ENCODE measurements around the gene NHS.

NHS gene

DNA sequence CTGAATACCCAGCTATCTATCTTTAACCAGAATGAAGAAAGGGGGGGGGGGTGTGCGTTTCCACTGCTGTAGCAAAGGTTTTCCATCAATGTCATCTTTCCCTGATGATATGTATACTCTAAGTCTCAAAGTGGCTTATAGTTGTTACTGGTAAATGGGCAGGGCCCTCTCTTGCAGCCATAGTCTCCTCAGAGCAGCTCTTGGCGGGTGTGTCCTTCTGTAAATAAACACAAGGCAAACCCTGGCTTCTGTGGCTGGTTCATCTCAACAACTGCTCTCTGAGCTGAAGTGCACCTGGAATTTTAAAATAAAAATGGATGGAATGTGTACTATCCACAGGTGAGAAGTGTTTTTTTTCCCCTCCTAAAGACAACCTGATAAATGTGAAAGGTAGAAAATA, 304.8 kb downstream of the NHS start:
- no peak overlapping the region for H4K8ac ChIP-seq (ENCODE audit: low read length)
- no peak overlapping the region for H2BK120ac ChIP-seq (ENCODE audit: low read depth, low read length)
- DNase-seq = no peak
- H2BK15ac ChIP-seq (ENCODE audit: low read depth, poor library complexity, severe bottlenecking) = no peak overlapping the region
- H3K36me3 ChIP-seq (ENCODE audit: control insufficient read depth in 1 of 2, insufficient read depth in 2 of 2, low read depth in 1 of 2, low read length in 2 of 2) = no peaks in the 10 kb centered on the region
- 58% methylated on average over 1 of the region's 2 CpGs for WGBS
- no peak overlapping the region for H4K91ac ChIP-seq (ENCODE audit: low read length)
- H3K4me2 ChIP-seq (ENCODE audit: low read length, poor library complexity, severe bottlenecking) = no peak overlapping the region
- no peak overlapping the region for H3K27ac ChIP-seq (ENCODE audit: low read length, poor library complexity, severe bottlenecking)
- no peak overlapping the region for H2AK5ac ChIP-seq (ENCODE audit: low read length, severe bottlenecking)
- no peaks in the 10 kb centered on the region for H3K9me3 ChIP-seq (ENCODE audit: control insufficient read depth, low read length)
- H2BK12ac ChIP-seq (ENCODE audit: low read length in 2 of 2) = no peak overlapping the region
- no peak overlapping the region for H3K4ac ChIP-seq (ENCODE audit: low read depth in 1 of 2, low read length in 2 of 2)
- no peak overlapping the region for H3K4me3 ChIP-seq (ENCODE audit: insufficient read depth in 1 of 2, low read depth in 1 of 2, low read length in 2 of 2)
- no peak overlapping the region for H3K23ac ChIP-seq (ENCODE audit: low read length in 2 of 2)
- H3K4me1 ChIP-seq (ENCODE audit: control insufficient read depth, insufficient read depth, low read depth, low read length) = peaks cover 3% of the 10 kb centered on the region
- peaks cover 0 to 15% of the 10 kb centered on the region in 2 experiments for H3K27me3 ChIP-seq (ENCODE audit: control insufficient read depth in 1 of 2, insufficient read depth in 1 of 2, low read length in 2 of 2)
- H3K9ac ChIP-seq (ENCODE audit: low read length) = no peak overlapping the region
- no peak overlapping the region for H2AFZ ChIP-seq (ENCODE audit: low read depth, low read length)
- no peak overlapping the region for H3K14ac ChIP-seq (ENCODE audit: low read length in 2 of 2)
- H3K79me1 ChIP-seq (replicated peaks; ENCODE audit: low read length, poor library complexity, severe bottlenecking) = peaks cover 11% of the 10 kb centered on the region
- H2BK5ac ChIP-seq (ENCODE audit: low read depth, low read length, poor library complexity, severe bottlenecking) = no peak overlapping the region
- H3K18ac ChIP-seq (ENCODE audit: low read depth in 1 of 2, low read length in 2 of 2) = no peak overlapping the region

DNA sequence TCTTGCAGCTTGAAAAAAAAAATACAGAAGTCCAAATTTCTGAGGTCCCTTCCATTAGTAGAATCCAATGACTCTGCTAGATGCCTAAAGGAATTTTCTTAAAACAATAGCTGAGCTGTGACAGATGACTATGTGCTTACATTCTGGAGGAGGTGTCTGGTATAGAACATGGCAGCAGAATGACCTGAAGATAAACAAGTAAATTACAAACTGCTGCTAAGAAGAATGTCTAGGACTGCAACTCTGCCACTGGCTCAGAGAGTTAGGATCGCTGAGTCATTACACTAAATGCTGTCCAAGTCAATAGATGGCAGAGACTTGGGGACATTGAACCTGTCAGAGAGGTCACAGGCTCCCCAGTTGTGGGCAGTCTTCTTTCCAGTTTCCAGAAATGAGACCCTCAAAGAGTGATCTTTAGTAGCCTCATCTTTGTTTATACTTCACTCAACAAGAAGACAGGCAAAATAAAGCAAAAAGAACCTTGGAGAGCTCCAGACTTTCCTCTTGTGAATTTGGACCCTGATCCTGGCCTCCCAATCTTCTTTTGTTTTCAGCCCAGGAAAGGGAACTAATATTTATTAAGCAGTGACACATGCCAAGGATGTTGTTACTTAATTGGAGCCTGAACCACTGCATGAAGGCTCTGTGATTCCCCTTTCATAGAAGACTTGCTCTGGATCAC, 305.9 kb downstream of the NHS start:
- Histone ChIP-seq H2BK5ac (ENCODE audit: low read depth, low read length, poor library complexity, severe bottlenecking) (no peak overlapping the region), H4K91ac (ENCODE audit: low read length) (no peak overlapping the region), H3K9ac (ENCODE audit: low read length) (no peak overlapping the region), H2BK120ac (ENCODE audit: low read depth, low read length) (no peak overlapping the region), H3K4me1 (ENCODE audit: control insufficient read depth, insufficient read depth, low read depth, low read length) (peaks cover 3% of the 10 kb centered on the region), H3K36me3 (ENCODE audit: control insufficient read depth in 1 of 2, insufficient read depth in 2 of 2, low read depth in 1 of 2, low read length in 2 of 2) (no peaks in the 10 kb centered on the region), H2BK15ac (ENCODE audit: low read depth, poor library complexity, severe bottlenecking) (no peak overlapping the region), H3K23ac (ENCODE audit: low read length in 2 of 2) (no peak overlapping the region), H3K79me1 (replicated peaks; ENCODE audit: low read length, poor library complexity, severe bottlenecking) (peaks cover 13% of the 10 kb centered on the region), H2AK5ac (ENCODE audit: low read length, severe bottlenecking) (no peak overlapping the region), H2AFZ (ENCODE audit: low read depth, low read length) (no peak overlapping the region), H3K4ac (ENCODE audit: low read depth in 1 of 2, low read length in 2 of 2) (no peak overlapping the region), H3K27ac (ENCODE audit: low read length, poor library complexity, severe bottlenecking) (no peak overlapping the region), H3K18ac (ENCODE audit: low read depth in 1 of 2, low read length in 2 of 2) (no peak overlapping the region), H3K9me3 (ENCODE audit: control insufficient read depth, low read length) (no peaks in the 10 kb centered on the region), H4K8ac (ENCODE audit: low read length) (no peak overlapping the region), H3K27me3 (ENCODE audit: control insufficient read depth in 1 of 2, insufficient read depth in 1 of 2, low read length in 2 of 2) (peaks cover 0 to 11% of the 10 kb centered on the region in 2 experiments), H2BK12ac (ENCODE audit: low read length in 2 of 2) (no peak overlapping the region), H3K4me2 (ENCODE audit: low read length, poor library complexity, severe bottlenecking) (no peak overlapping the region), H3K14ac (ENCODE audit: low read length in 2 of 2) (no peak overlapping the region), H3K4me3 (ENCODE audit: insufficient read depth in 1 of 2, low read depth in 1 of 2, low read length in 2 of 2) (no peak overlapping the region)
- no peak for DNase-seq
- WGBS = 67% methylated on average over 1 of the region's 1 CpG

DNA sequence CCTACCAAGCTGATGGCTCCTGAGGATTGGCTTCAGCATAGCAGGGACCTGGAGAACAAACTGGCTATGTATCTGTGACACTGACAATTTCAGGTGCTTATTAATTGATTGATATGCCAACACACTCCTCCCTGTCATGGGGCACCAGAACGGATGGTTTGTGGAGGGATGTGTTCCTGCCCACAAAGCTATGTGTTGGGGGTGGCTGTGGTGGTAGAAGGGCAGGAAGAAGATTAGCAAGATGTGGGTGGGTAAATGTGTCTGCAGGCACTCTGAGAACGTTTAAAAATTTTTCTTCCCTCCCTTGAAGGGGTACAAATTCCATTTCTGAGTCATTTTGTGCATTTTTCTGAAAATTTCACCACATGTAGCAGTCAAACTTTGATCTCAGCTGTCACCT, 307.3 kb downstream of the NHS start:
- Histone ChIP-seq H3K14ac (ENCODE audit: low read length in 2 of 2) (no peak overlapping the region), H3K27me3 (ENCODE audit: control insufficient read depth in 1 of 2, insufficient read depth in 1 of 2, low read length in 2 of 2) (peaks cover 0 to 12% of the 10 kb centered on the region in 2 experiments), H3K9me3 (ENCODE audit: control insufficient read depth, low read length) (no peaks in the 10 kb centered on the region), H2BK15ac (ENCODE audit: low read depth, poor library complexity, severe bottlenecking) (no peak overlapping the region), H3K36me3 (ENCODE audit: control insufficient read depth in 1 of 2, insufficient read depth in 2 of 2, low read depth in 1 of 2, low read length in 2 of 2) (no peaks in the 10 kb centered on the region), H3K79me1 (replicated peaks; ENCODE audit: low read length, poor library complexity, severe bottlenecking) (peaks cover 18% of the 10 kb centered on the region), H2AK5ac (ENCODE audit: low read length, severe bottlenecking) (no peak overlapping the region), H3K9ac (ENCODE audit: low read length) (no peak overlapping the region), H2BK120ac (ENCODE audit: low read depth, low read length) (no peak overlapping the region), H3K18ac (ENCODE audit: low read depth in 1 of 2, low read length in 2 of 2) (no peak overlapping the region), H3K4me3 (ENCODE audit: insufficient read depth in 1 of 2, low read depth in 1 of 2, low read length in 2 of 2) (no peak overlapping the region), H4K8ac (ENCODE audit: low read length) (no peak overlapping the region), H2BK5ac (ENCODE audit: low read depth, low read length, poor library complexity, severe bottlenecking) (no peak overlapping the region), H3K27ac (ENCODE audit: low read length, poor library complexity, severe bottlenecking) (no peak overlapping the region), H3K23ac (ENCODE audit: low read length in 2 of 2) (no peak overlapping the region), H3K4me2 (ENCODE audit: low read length, poor library complexity, severe bottlenecking) (no peak overlapping the region), H2AFZ (ENCODE audit: low read depth, low read length) (no peak overlapping the region), H4K91ac (ENCODE audit: low read length) (no peak overlapping the region), H3K4ac (ENCODE audit: low read depth in 1 of 2, low read length in 2 of 2) (no peak overlapping the region), H2BK12ac (ENCODE audit: low read length in 2 of 2) (no peak overlapping the region), H3K4me1 (ENCODE audit: control insufficient read depth, insufficient read depth, low read depth, low read length) (peaks cover 3% of the 10 kb centered on the region)
- no peak for DNase-seq
- 60% methylated on average over 1 of the region's 2 CpGs for WGBS

DNA sequence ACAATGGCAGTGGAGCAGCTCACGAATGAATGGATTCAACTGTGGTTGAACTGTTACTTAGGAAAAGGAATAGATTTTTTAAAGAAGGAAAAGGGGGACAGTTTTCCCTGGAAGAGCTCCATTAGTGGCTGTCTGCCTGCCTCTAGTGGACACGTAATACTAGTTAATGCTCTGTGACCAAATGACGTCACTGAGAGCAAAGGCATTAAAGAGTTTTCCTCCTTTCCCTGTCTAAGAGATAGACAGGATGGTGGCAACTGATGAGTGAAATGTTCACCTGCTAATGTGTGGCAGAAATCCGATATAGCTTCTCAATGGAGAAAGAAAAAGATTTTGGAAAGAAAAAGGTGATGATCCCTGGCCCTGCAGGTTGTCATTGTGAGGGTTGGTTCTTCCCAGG, 310.0 kb downstream of the NHS start:
- Histone ChIP-seq H3K9me3 (ENCODE audit: control insufficient read depth, low read length) (no peaks in the 10 kb centered on the region), H3K4me2 (ENCODE audit: low read length, poor library complexity, severe bottlenecking) (no peak overlapping the region), H4K8ac (ENCODE audit: low read length) (no peak overlapping the region), H2BK12ac (ENCODE audit: low read length in 2 of 2) (no peak overlapping the region), H3K9ac (ENCODE audit: low read length) (no peak overlapping the region), H2BK120ac (ENCODE audit: low read depth, low read length) (no peak overlapping the region), H3K4me3 (ENCODE audit: insufficient read depth in 1 of 2, low read depth in 1 of 2, low read length in 2 of 2) (no peak overlapping the region), H3K79me1 (replicated peaks; ENCODE audit: low read length, poor library complexity, severe bottlenecking) (peaks cover 20% of the 10 kb centered on the region), H3K18ac (ENCODE audit: low read depth in 1 of 2, low read length in 2 of 2) (no peak overlapping the region), H3K27ac (ENCODE audit: low read length, poor library complexity, severe bottlenecking) (no peak overlapping the region), H4K91ac (ENCODE audit: low read length) (no peak overlapping the region), H3K14ac (ENCODE audit: low read length in 2 of 2) (no peak overlapping the region), H3K4ac (ENCODE audit: low read depth in 1 of 2, low read length in 2 of 2) (no peak overlapping the region), H2BK5ac (ENCODE audit: low read depth, low read length, poor library complexity, severe bottlenecking) (no peak overlapping the region), H3K4me1 (ENCODE audit: control insufficient read depth, insufficient read depth, low read depth, low read length) (peaks cover 3% of the 10 kb centered on the region), H2BK15ac (ENCODE audit: low read depth, poor library complexity, severe bottlenecking) (no peak overlapping the region), H3K36me3 (ENCODE audit: control insufficient read depth in 1 of 2, insufficient read depth in 2 of 2, low read depth in 1 of 2, low read length in 2 of 2) (peaks cover 0 to 3% of the 10 kb centered on the region in 2 experiments), H3K23ac (ENCODE audit: low read length in 2 of 2) (no peak overlapping the region), H2AFZ (ENCODE audit: low read depth, low read length) (no peak overlapping the region), H2AK5ac (ENCODE audit: low read length, severe bottlenecking) (no peak overlapping the region), H3K27me3 (ENCODE audit: control insufficient read depth in 1 of 2, insufficient read depth in 1 of 2, low read length in 2 of 2) (peaks cover 0 to 12% of the 10 kb centered on the region in 2 experiments)
- DNase-seq = no peak
- WGBS = 82% methylated on average over 4 of the region's 4 CpGs

All from mesenchymal stem cell (in vitro differentiated cells and primary cell).